Endometrial microvascular endothelial cells (primary cell): ENCODE measurements around the gene IFFO2. TPM values are rescaled to one million over a fixed set of nuclear protein-coding genes. Genes with fewer than 3 reads are reported as not detected.

ENCODE experiments used
- in situ Hi-C: cut with HindIII; loops from 2 replicates; pipeline ENCODE4 v1.10.0; 2017; ENCODE audit warnings: low sequenced_read_pairs, low pct_unique_long_range_greater_than_20kb; ENCODE audit errors: inconsistent ontology term
- total RNA-seq: library from RNA; depleted of rRNA; stranded (reverse); fragments of >200 nt; gene quantifications from one replicate; pipeline ENCODE4 v1.2.3, GENCODE V29; 2015; ENCODE audit errors: inconsistent ontology term

Gene IFFO2
- total RNA-seq, 1 donor from 2014 or later = 33.4 TPM

- in situ Hi-C loops = no loop called here
These were observed 2.0 kb downstream of the IFFO2 start for GRCh38 chr1:18954270-18955071.

GRCh38 chr1:18953731-18954231 is 2.7 kb downstream of the IFFO2 start:
- in situ Hi-C loops = no loop called here

- in situ Hi-C loops = no loop called here
These were observed 4.6 kb downstream of the IFFO2 start for GRCh38 chr1:18951818-18952391.

- in situ Hi-C loops = no loop called here
These were observed 5.1 kb downstream of the IFFO2 start for GRCh38 chr1:18951416-18951815.

- in situ Hi-C loops = no loop called here
These were observed 6.0 kb downstream of the IFFO2 start for GRCh38 chr1:18950401-18951026.

GRCh38 chr1:18949686-18950400 is 6.6 kb downstream of the IFFO2 start:
- in situ Hi-C loops = no loop called here

GRCh38 chr1:18948913-18949685 is 7.4 kb downstream of the IFFO2 start:
- in situ Hi-C loops = no loop called here

- in situ Hi-C loops = no loop called here
These were observed 8.2 kb downstream of the IFFO2 start for GRCh38 chr1:18948048-18948912.

- in situ Hi-C loops = no loop called here
These were observed 8.9 kb downstream of the IFFO2 start for GRCh38 chr1:18947570-18947969.

GRCh38 chr1:18946550-18947381 is 9.7 kb downstream of the IFFO2 start:
- in situ Hi-C loops = no loop called here

GRCh38 chr1:18945401-18945849 is 11.1 kb downstream of the IFFO2 start:
- in situ Hi-C loops = no loop called here

- in situ Hi-C loops = no loop called here
These were observed 11.7 kb downstream of the IFFO2 start for GRCh38 chr1:18944810-18945209.

GRCh38 chr1:18943914-18944572 is 12.4 kb downstream of the IFFO2 start:
- in situ Hi-C loops = no loop called here

GRCh38 chr1:18943162-18943561 is 13.3 kb downstream of the IFFO2 start:
- in situ Hi-C loops = no loop called here

- in situ Hi-C loops = no loop called here
These were observed 14.1 kb downstream of the IFFO2 start for GRCh38 chr1:18942340-18942739.
